GM06990 (cell line): ENCODE data around the gene ANKRD44.

Experiments used
- DNase-seq: peaks from one replicate; pipeline ENCODE4 v3.0.0-alpha.2; 2011; ENCODE audit not compliant: insufficient read length; ENCODE audit errors: extremely low read depth
- H3K27me3 ChIP-seq: replicated peaks from 2 replicates; pipeline ENCODE4 v1.6.0; 2011; ENCODE audit warnings: low read length; ENCODE audit not compliant: control insufficient read depth, insufficient read depth
- H3K36me3 ChIP-seq: 2 replicates; pipeline ENCODE4 v1.5.1; 2011; ENCODE audit warnings: low read length; ENCODE audit not compliant: control insufficient read depth, insufficient read depth
- H3K4me3 ChIP-seq: replicated peaks from 2 replicates; pipeline ENCODE4 v1.5.1; 2011; ENCODE audit warnings: low read depth, mild to moderate bottlenecking, control low read depth, low read length
- CTCF ChIP-seq: IDR thresholded peaks from 2 replicates; pipeline ENCODE4 v1.5.1; 2011; ENCODE audit warnings: low read length, control low read depth, mild to moderate bottlenecking, inconsistent platforms; ENCODE audit not compliant: insufficient read depth, poor library complexity, severe bottlenecking

ANKRD44 gene

GRCh38 chr2:196967116-196967515 lies 343.5 kb downstream of the ANKRD44 start:
- H3K27me3 ChIP-seq, result no peaks in the 10 kb centered on the region
- H3K36me3 ChIP-seq, result no peaks in the 10 kb centered on the region
- TF ChIP-seq CTCF, result no peak
- H3K4me3 ChIP-seq, result no peak overlapping the region
- no peak for DNase-seq

- no peak overlapping the region for H3K4me3 ChIP-seq
- H3K27me3 ChIP-seq, result no peaks in the 10 kb centered on the region
- no peak for TF ChIP-seq CTCF
- DNase-seq, result no peak
- H3K36me3 ChIP-seq, result no peaks in the 10 kb centered on the region
These were observed 344.5 kb downstream of the ANKRD44 start for GRCh38 chr2:196966061-196966460.

GRCh38 chr2:196965651-196966050 lies 344.9 kb downstream of the ANKRD44 start:
- no peaks in the 10 kb centered on the region for H3K36me3 ChIP-seq
- no peaks in the 10 kb centered on the region for H3K27me3 ChIP-seq
- no peak for DNase-seq
- H3K4me3 ChIP-seq, result no peak overlapping the region
- no peak for TF ChIP-seq CTCF

GRCh38 chr2:196963961-196964360 lies 346.6 kb downstream of the ANKRD44 start:
- DNase-seq, result no peak
- H3K36me3 ChIP-seq, result no peaks in the 10 kb centered on the region
- no peaks in the 10 kb centered on the region for H3K27me3 ChIP-seq
- no peak for TF ChIP-seq CTCF
- no peak overlapping the region for H3K4me3 ChIP-seq

GRCh38 chr2:196963043-196963442 lies 347.5 kb downstream of the ANKRD44 start:
- TF ChIP-seq CTCF, result no peak
- no peak for DNase-seq
- no peaks in the 10 kb centered on the region for H3K36me3 ChIP-seq
- no peaks in the 10 kb centered on the region for H3K27me3 ChIP-seq
- H3K4me3 ChIP-seq, result no peak overlapping the region

- TF ChIP-seq CTCF, result no peak
- no peaks in the 10 kb centered on the region for H3K36me3 ChIP-seq
- H3K4me3 ChIP-seq, result no peak overlapping the region
- H3K27me3 ChIP-seq, result no peaks in the 10 kb centered on the region
- DNase-seq, result no peak
These were observed 348.3 kb downstream of the ANKRD44 start for GRCh38 chr2:196962325-196962724.
